ENCODE measurements around the gene SPN.
"Not testable (repeated sequence)": the region's sequence is repeated elsewhere in the genome, so short reads cannot be mapped to it uniquely, and the experiment has no call there.

The SPN gene

DNA sequence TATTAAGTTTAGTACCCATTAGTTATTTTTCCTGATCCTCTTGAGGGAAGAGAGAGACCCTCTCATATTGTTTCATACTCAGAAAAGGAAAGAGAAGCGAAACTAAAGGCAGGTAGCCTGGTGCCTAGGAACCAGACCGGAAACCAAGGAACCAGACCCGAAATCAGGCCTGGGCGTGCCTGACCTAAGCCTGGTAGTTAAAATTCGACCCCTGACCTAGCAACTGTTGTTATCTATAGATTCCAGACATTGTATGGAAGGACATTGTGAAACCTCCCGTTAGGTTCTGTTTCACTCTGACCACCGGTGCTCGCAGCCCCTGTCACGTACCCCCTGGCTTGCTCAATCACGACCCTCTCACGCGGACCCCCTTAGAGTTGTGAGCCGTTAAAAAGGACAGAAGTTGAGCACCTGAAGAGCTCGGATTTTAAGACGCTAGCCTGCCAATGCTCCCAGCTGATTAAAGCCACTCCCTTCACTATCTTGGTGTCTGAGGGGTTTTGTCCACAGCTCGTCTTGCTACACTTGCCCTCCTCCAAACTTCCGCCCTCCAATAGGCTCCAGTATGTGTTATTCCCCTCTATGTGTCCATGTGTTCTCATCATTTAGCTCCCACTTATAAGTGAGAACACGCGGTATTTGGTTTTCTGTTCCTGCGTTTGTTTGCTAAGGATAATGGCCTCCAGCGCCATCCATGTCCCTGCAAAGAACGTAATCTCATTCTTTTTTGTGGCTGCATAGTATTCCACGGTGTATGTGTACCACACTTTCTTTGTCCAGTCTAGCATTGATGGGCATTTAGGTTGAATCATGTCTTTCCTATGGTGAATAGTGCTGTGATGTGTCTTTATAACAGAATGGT lies 26.7 kb downstream of the SPN start:
- H3K27ac ChIP-seq (ENCODE audit: low read length, poor library complexity, severe bottlenecking); H2BK12ac ChIP-seq (ENCODE audit: low read length in 2 of 2); H2AK5ac ChIP-seq (ENCODE audit: low read length, severe bottlenecking); H2BK5ac ChIP-seq (ENCODE audit: low read depth, low read length, poor library complexity, severe bottlenecking); DNase-seq; H3K14ac ChIP-seq (ENCODE audit: low read length in 2 of 2); H4K91ac ChIP-seq (ENCODE audit: low read length); H3K9ac ChIP-seq (ENCODE audit: low read length); H3K4ac ChIP-seq (ENCODE audit: low read depth in 1 of 2, low read length in 2 of 2); H2AFZ ChIP-seq (ENCODE audit: low read depth, low read length); H4K8ac ChIP-seq (ENCODE audit: low read length); H2BK15ac ChIP-seq (ENCODE audit: low read depth, poor library complexity, severe bottlenecking); H3K27me3 ChIP-seq (ENCODE audit: control insufficient read depth in 1 of 2, insufficient read depth in 1 of 2, low read length in 2 of 2); H3K18ac ChIP-seq (ENCODE audit: low read depth in 1 of 2, low read length in 2 of 2); H3K23ac ChIP-seq (ENCODE audit: low read length in 2 of 2); H3K4me2 ChIP-seq (ENCODE audit: low read length, poor library complexity, severe bottlenecking); H3K79me1 ChIP-seq (replicated peaks; ENCODE audit: low read length, poor library complexity, severe bottlenecking); H3K4me3 ChIP-seq (ENCODE audit: insufficient read depth in 1 of 2, low read depth in 1 of 2, low read length in 2 of 2); H3K9me3 ChIP-seq (ENCODE audit: control insufficient read depth, low read length); H2BK120ac ChIP-seq (ENCODE audit: low read depth, low read length): not testable (repeated sequence)
- Histone ChIP-seq H3K36me3 (ENCODE audit: control insufficient read depth in 1 of 2, insufficient read depth in 2 of 2, low read depth in 1 of 2, low read length in 2 of 2) (peaks cover 15 to 75% of the 10 kb centered on the region in 2 experiments), H3K4me1 (ENCODE audit: control insufficient read depth, insufficient read depth, low read depth, low read length) (peaks cover 27% of the 10 kb centered on the region)
- WGBS: 95% methylated on average over 23 of the region's 23 CpGs

DNA sequence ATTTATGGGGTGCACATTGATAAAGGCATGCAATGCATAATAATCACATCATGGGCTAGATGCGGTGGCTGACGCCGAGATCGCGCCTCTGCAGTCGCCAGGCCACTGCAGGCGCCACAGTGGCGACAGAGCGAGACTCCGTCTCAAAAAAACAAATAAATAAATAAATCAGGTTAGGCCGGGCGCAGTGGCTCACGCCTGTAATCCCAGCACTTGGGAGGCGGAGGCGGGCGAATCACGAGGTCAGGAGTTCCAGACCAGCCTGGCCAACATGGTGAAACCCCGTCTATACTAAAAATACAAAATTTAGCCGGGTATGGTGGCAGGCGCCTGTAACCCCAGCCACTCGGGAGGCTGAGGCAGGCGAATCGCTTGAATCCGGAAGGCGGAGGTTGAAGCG lies 29.6 kb downstream of the SPN start:
- H3K4me2 ChIP-seq (ENCODE audit: low read length, poor library complexity, severe bottlenecking); H3K4me3 ChIP-seq (ENCODE audit: insufficient read depth in 1 of 2, low read depth in 1 of 2, low read length in 2 of 2); H3K23ac ChIP-seq (ENCODE audit: low read length in 2 of 2); H3K4ac ChIP-seq (ENCODE audit: low read depth in 1 of 2, low read length in 2 of 2); H3K14ac ChIP-seq (ENCODE audit: low read length in 2 of 2); H2BK12ac ChIP-seq (ENCODE audit: low read length in 2 of 2); DNase-seq; H3K27ac ChIP-seq (ENCODE audit: low read length, poor library complexity, severe bottlenecking); H3K27me3 ChIP-seq (ENCODE audit: control insufficient read depth in 1 of 2, insufficient read depth in 1 of 2, low read length in 2 of 2); H3K9me3 ChIP-seq (ENCODE audit: control insufficient read depth, low read length); H2BK120ac ChIP-seq (ENCODE audit: low read depth, low read length); H2BK5ac ChIP-seq (ENCODE audit: low read depth, low read length, poor library complexity, severe bottlenecking); H3K18ac ChIP-seq (ENCODE audit: low read depth in 1 of 2, low read length in 2 of 2); H3K9ac ChIP-seq (ENCODE audit: low read length); H4K91ac ChIP-seq (ENCODE audit: low read length); H2AFZ ChIP-seq (ENCODE audit: low read depth, low read length); H2AK5ac ChIP-seq (ENCODE audit: low read length, severe bottlenecking); H4K8ac ChIP-seq (ENCODE audit: low read length); H2BK15ac ChIP-seq (ENCODE audit: low read depth, poor library complexity, severe bottlenecking): not testable (repeated sequence)
- Histone ChIP-seq H3K36me3 (ENCODE audit: control insufficient read depth in 1 of 2, insufficient read depth in 2 of 2, low read depth in 1 of 2, low read length in 2 of 2) (peaks cover 11 to 76% of the 10 kb centered on the region in 2 experiments), H3K4me1 (ENCODE audit: control insufficient read depth, insufficient read depth, low read depth, low read length) (peaks cover 26% of the 10 kb centered on the region), H3K79me1 (replicated peaks; ENCODE audit: low read length, poor library complexity, severe bottlenecking) (peaks cover 12% of the 10 kb centered on the region)
- 97% methylated on average over 26 of the region's 26 CpGs for WGBS

DNA sequence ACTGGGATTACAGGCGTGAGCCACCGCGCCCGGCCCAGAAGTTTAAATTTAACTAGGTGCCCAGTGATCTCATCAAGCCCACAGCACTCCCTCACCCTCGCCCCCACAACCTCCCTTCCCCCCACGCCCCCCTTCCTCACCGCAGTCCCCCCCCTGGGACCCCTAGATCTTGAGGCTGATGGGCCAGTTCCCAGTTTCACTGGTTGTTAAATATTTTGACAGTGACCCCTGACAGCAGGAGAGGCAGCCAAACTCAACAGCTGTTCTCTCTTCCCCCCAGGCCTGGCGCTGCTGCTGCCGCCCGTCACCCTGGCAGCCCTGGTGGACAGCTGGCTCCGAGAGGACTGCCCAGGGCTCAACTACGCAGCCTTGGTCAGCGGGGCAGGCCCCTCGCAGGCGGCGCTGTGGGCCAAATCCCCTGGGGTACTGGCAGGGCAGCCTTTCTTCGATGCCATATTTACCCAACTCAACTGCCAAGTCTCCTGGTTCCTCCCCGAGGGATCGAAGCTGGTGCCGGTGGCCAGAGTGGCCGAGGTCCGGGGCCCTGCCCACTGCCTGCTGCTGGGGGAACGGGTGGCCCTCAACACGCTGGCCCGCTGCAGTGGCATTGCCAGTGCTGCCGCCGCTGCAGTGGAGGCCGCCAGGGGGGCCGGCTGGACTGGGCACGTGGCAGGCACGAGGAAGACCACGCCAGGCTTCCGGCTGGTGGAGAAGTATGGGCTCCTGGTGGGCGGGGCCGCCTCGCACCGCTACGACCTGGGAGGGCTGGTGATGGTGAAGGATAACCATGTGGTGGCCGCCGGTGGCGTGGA lies 31.5 kb downstream of the SPN start:
- no peak overlapping the region for H3K4me2 ChIP-seq (ENCODE audit: low read length, poor library complexity, severe bottlenecking)
- H3K9ac ChIP-seq (ENCODE audit: low read length): no peak overlapping the region
- peaks cover 29% of the 10 kb centered on the region for H3K4me1 ChIP-seq (ENCODE audit: control insufficient read depth, insufficient read depth, low read depth, low read length)
- H4K8ac ChIP-seq (ENCODE audit: low read length): peak overlapping the region; percentile 31
- H2BK5ac ChIP-seq (ENCODE audit: low read depth, low read length, poor library complexity, severe bottlenecking): peak overlapping the region; percentile 67
- peak overlapping the region; percentile 48 for H4K91ac ChIP-seq (ENCODE audit: low read length)
- WGBS: 94% methylated on average over 36 of the region's 41 CpGs
- peak overlapping the region; percentile 30 for H3K27ac ChIP-seq (ENCODE audit: low read length, poor library complexity, severe bottlenecking)
- H2BK15ac ChIP-seq (ENCODE audit: low read depth, poor library complexity, severe bottlenecking): no peak overlapping the region
- no peak overlapping the region for H2BK12ac ChIP-seq (ENCODE audit: low read length in 2 of 2)
- H3K23ac ChIP-seq (ENCODE audit: low read length in 2 of 2): no peak overlapping the region
- no peak overlapping the region for H3K18ac ChIP-seq (ENCODE audit: low read depth in 1 of 2, low read length in 2 of 2)
- no peak overlapping the region for H2AFZ ChIP-seq (ENCODE audit: low read depth, low read length)
- H2AK5ac ChIP-seq (ENCODE audit: low read length, severe bottlenecking): no peak overlapping the region
- H3K27me3 ChIP-seq (ENCODE audit: control insufficient read depth in 1 of 2, insufficient read depth in 1 of 2, low read length in 2 of 2): peaks cover 0 to 3% of the 10 kb centered on the region in 2 experiments
- H3K9me3 ChIP-seq (ENCODE audit: control insufficient read depth, low read length): no peaks in the 10 kb centered on the region
- peaks cover 7 to 75% of the 10 kb centered on the region in 2 experiments for H3K36me3 ChIP-seq (ENCODE audit: control insufficient read depth in 1 of 2, insufficient read depth in 2 of 2, low read depth in 1 of 2, low read length in 2 of 2)
- DNase-seq: no peak
- no peak overlapping the region for H3K14ac ChIP-seq (ENCODE audit: low read length in 2 of 2)
- H3K79me1 ChIP-seq (replicated peaks; ENCODE audit: low read length, poor library complexity, severe bottlenecking): peaks cover 12% of the 10 kb centered on the region
- no peak overlapping the region for H3K4ac ChIP-seq (ENCODE audit: low read depth in 1 of 2, low read length in 2 of 2)
- H3K4me3 ChIP-seq (ENCODE audit: insufficient read depth in 1 of 2, low read depth in 1 of 2, low read length in 2 of 2): no peak overlapping the region
- no peak overlapping the region for H2BK120ac ChIP-seq (ENCODE audit: low read depth, low read length)

DNA sequence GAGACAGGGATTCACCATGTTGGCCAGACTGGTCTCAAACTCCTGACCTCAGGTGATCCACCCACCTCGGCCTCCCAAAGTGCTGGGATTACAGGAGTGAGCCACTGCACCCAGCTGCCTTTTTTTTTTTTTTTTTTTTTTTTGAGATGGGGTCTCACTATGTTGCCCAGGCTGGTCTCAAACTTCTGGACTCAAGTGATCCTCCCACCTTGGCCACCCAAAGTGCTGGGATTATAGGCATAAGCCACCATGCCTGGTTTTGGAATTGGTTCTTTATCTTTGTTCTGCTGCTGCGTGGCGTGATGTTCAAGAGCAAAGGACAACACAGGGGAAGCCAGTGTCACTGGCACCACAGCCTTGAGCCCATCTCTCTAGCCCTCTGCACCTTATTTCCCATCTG lies 32.6 kb downstream of the SPN start:
- not testable (repeated sequence) for H3K14ac ChIP-seq (ENCODE audit: low read length in 2 of 2); H2BK120ac ChIP-seq (ENCODE audit: low read depth, low read length); H2AK5ac ChIP-seq (ENCODE audit: low read length, severe bottlenecking); H4K8ac ChIP-seq (ENCODE audit: low read length); H3K9me3 ChIP-seq (ENCODE audit: control insufficient read depth, low read length); H3K18ac ChIP-seq (ENCODE audit: low read depth in 1 of 2, low read length in 2 of 2); H3K23ac ChIP-seq (ENCODE audit: low read length in 2 of 2); H3K4me2 ChIP-seq (ENCODE audit: low read length, poor library complexity, severe bottlenecking); H3K27ac ChIP-seq (ENCODE audit: low read length, poor library complexity, severe bottlenecking); H2BK5ac ChIP-seq (ENCODE audit: low read depth, low read length, poor library complexity, severe bottlenecking); H3K27me3 ChIP-seq (ENCODE audit: control insufficient read depth in 1 of 2, insufficient read depth in 1 of 2, low read length in 2 of 2); H3K4me3 ChIP-seq (ENCODE audit: insufficient read depth in 1 of 2, low read depth in 1 of 2, low read length in 2 of 2); H2BK15ac ChIP-seq (ENCODE audit: low read depth, poor library complexity, severe bottlenecking); H2AFZ ChIP-seq (ENCODE audit: low read depth, low read length); H3K4ac ChIP-seq (ENCODE audit: low read depth in 1 of 2, low read length in 2 of 2); H3K9ac ChIP-seq (ENCODE audit: low read length); DNase-seq; H2BK12ac ChIP-seq (ENCODE audit: low read length in 2 of 2); H4K91ac ChIP-seq (ENCODE audit: low read length)
- 95% methylated on average over 3 of the region's 3 CpGs for WGBS
- peaks cover 7 to 67% of the 10 kb centered on the region in 2 experiments for H3K36me3 ChIP-seq (ENCODE audit: control insufficient read depth in 1 of 2, insufficient read depth in 2 of 2, low read depth in 1 of 2, low read length in 2 of 2)
- peaks cover 12% of the 10 kb centered on the region for H3K79me1 ChIP-seq (replicated peaks; ENCODE audit: low read length, poor library complexity, severe bottlenecking)
- H3K4me1 ChIP-seq (ENCODE audit: control insufficient read depth, insufficient read depth, low read depth, low read length): peaks cover 31% of the 10 kb centered on the region
